Measurements from ENCODE around the gene TECPR2.
A peak's percentile ranks its signal among the peaks of the same experiment; 100 is the strongest.
"Not testable (repeated sequence)": the region's sequence is repeated elsewhere in the genome, so short reads cannot be mapped to it uniquely, and the experiment has no call there.

The TECPR2 gene

GRCh38 chr14:102362545-102363181, at the start of gene TECPR2, which contains the start of gene CINP:
TECPR2 (plus strand) TSS chr14:102362941; CDS start chr14:102376722, 13,781 bp downstream.
CINP (minus strand) TSS chr14:102362890; CDS start chr14:102362851, 39 bp downstream.
- DNase-seq, result peak; percentile 96

GRCh38 chr14:102314242-102315011, 48.3 kb upstream of the TECPR2 start:
- peak; percentile 84 for DNase-seq

GRCh38 chr14:102315121-102315520, 47.6 kb upstream of the TECPR2 start:
- peak; percentile 73 for DNase-seq

GRCh38 chr14:102316338-102316742, 46.4 kb upstream of the TECPR2 start:
- DNase-seq, result peak; percentile 61

- DNase-seq, result peak; percentile 90
Observed at GRCh38 chr14:102316743-102317563, 45.8 kb upstream of the TECPR2 start.

GRCh38 chr14:102317564-102318248, 45.0 kb upstream of the TECPR2 start:
- peak; percentile 63 for DNase-seq

GRCh38 chr14:102318781-102319276, 43.9 kb upstream of the TECPR2 start:
- DNase-seq, result no peak

GRCh38 chr14:102319351-102320032, 43.2 kb upstream of the TECPR2 start, which contains the start of gene ZNF839:
ZNF839 (plus strand) TSS chr14:102319746; CDS start chr14:102319766, 20 bp downstream.
- peak; percentile 90 for DNase-seq

- peak; percentile 53 for DNase-seq
Observed at GRCh38 chr14:102320033-102320660, 42.6 kb upstream of the TECPR2 start.

GRCh38 chr14:102320671-102321455, 41.9 kb upstream of the TECPR2 start:
- DNase-seq, result no peak

GRCh38 chr14:102321456-102322422, 41.0 kb upstream of the TECPR2 start:
- DNase-seq, result no peak

- DNase-seq, result peak; percentile 50
Observed at GRCh38 chr14:102323102-102323501, 39.6 kb upstream of the TECPR2 start.

GRCh38 chr14:102325791-102326345, 36.9 kb upstream of the TECPR2 start:
- no peak for DNase-seq

GRCh38 chr14:102326583-102326982, 36.2 kb upstream of the TECPR2 start:
- DNase-seq, result no peak

- DNase-seq, result not testable (repeated sequence)
Observed at GRCh38 chr14:102329381-102329780, 33.4 kb upstream of the TECPR2 start.

- no peak for DNase-seq
Observed at GRCh38 chr14:102330806-102331205, 31.9 kb upstream of the TECPR2 start.

- no peak for DNase-seq
Observed at GRCh38 chr14:102333390-102333789, 29.4 kb upstream of the TECPR2 start.

- DNase-seq, result no peak
Observed at GRCh38 chr14:102333795-102334705, 28.7 kb upstream of the TECPR2 start.

Data from NCI-H82 (cell line).